ENCODE measurements around the gene EIF2B1. TPM values are rescaled to one million over a fixed set of nuclear protein-coding genes. Genes with fewer than 3 reads are reported as not detected.
"Not testable (repeated sequence)": the region's sequence is repeated elsewhere in the genome, so short reads cannot be mapped to it uniquely, and the experiment has no call there.

EIF2B1 gene
- polyA plus RNA-seq, 3 donors: 19.1 to 32.3 (median 28.8) TPM

- no peak overlapping the region for H3K27ac ChIP-seq (ENCODE audit: low read depth, low read length)
- WGBS, 3 donors: 80 to 87% (median 86%) methylated on average over 15 of the region's 15 CpGs
Observed at GRCh38 chr12:123621619-123622530, 11.6 kb downstream of the EIF2B1 start.

- H3K27ac ChIP-seq (ENCODE audit: low read depth, low read length): no peak overlapping the region
- WGBS, 3 donors: 78 to 89% (median 78%) methylated on average over 8 of the region's 8 CpGs
Observed at GRCh38 chr12:123621101-123621500, 12.4 kb downstream of the EIF2B1 start.

- 88 to 91% (median 89%) methylated on average over 13 of the region's 13 CpGs for WGBS, 3 donors
- no peak overlapping the region for H3K27ac ChIP-seq (ENCODE audit: low read depth, low read length)
Observed at GRCh38 chr12:123617580-123617979, 15.9 kb downstream of the EIF2B1 start.

- H3K27ac ChIP-seq (ENCODE audit: low read depth, low read length): no peak overlapping the region
- WGBS, 3 donors: 84 to 94% (median 87%) methylated on average over 3 of the region's 3 CpGs
Observed at GRCh38 chr12:123617144-123617543, 16.3 kb downstream of the EIF2B1 start.

- no peak overlapping the region for H3K27ac ChIP-seq (ENCODE audit: low read depth, low read length)
- 49 to 87% (median 54%) methylated on average over 4 of the region's 4 CpGs for WGBS, 3 donors
Observed at GRCh38 chr12:123614531-123614930, 19.0 kb downstream of the EIF2B1 start.

GRCh38 chr12:123614110-123614509 lies 19.4 kb downstream of the EIF2B1 start:
- no peak overlapping the region for H3K27ac ChIP-seq (ENCODE audit: low read depth, low read length)
- WGBS, 3 donors: 91 to 97% (median 96%) methylated on average over 2 of the region's 2 CpGs

- 89 to 95% (median 92%) methylated on average over 8 of the region's 8 CpGs for WGBS, 3 donors
- no peak overlapping the region for H3K27ac ChIP-seq (ENCODE audit: low read depth, low read length)
Observed at GRCh38 chr12:123608182-123608581, 25.3 kb downstream of the EIF2B1 start.

- WGBS, 3 donors: 77 to 82% (median 80%) methylated on average over 4 of the region's 4 CpGs
- no peak overlapping the region for H3K27ac ChIP-seq (ENCODE audit: low read depth, low read length)
Observed at GRCh38 chr12:123607756-123608155, 25.7 kb downstream of the EIF2B1 start.

GRCh38 chr12:123603495-123603894 lies 30.0 kb downstream of the EIF2B1 start:
- 80 to 91% (median 90%) methylated on average over 11 of the region's 11 CpGs for WGBS, 3 donors
- not testable (repeated sequence) for H3K27ac ChIP-seq (ENCODE audit: low read depth, low read length)

GRCh38 chr12:123602651-123603195 lies 30.8 kb downstream of the EIF2B1 start:
- WGBS, 3 donors: 8 to 10% (median 9%) methylated on average over 7 of the region's 7 CpGs

GRCh38 chr12:123601602-123602489 lies 31.6 kb downstream of the EIF2B1 start, which contains the start of gene DDX55:
Gene DDX55, plus strand, starts transcription at chr12:123602099. Its CDS starts 50 bp downstream, at chr12:123602149.
- WGBS, 3 donors: 0 to 1% (median 1%) methylated on average over 78 to 81 of the region's 81 CpGs
- H3K27ac ChIP-seq (ENCODE audit: low read depth, low read length): no peak within 1 kb of the TSS

More at GRCh38 chr12:123602651-123603195, 30.8 kb downstream of the EIF2B1 start:
- no peak overlapping the region for H3K27ac ChIP-seq (ENCODE audit: low read depth, low read length)

- WGBS, 3 donors: 90 to 96% (median 94%) methylated on average over 7 of the region's 7 CpGs
- H3K27ac ChIP-seq (ENCODE audit: low read depth, low read length): no peak overlapping the region
Observed at GRCh38 chr12:123599721-123600120, 33.8 kb downstream of the EIF2B1 start.

- H3K27ac ChIP-seq (ENCODE audit: low read depth, low read length): no peak overlapping the region
- WGBS, 3 donors: 90 to 97% (median 92%) methylated on average over 1 of the region's 1 CpG
Observed at GRCh38 chr12:123599310-123599709, 34.2 kb downstream of the EIF2B1 start.

GRCh38 chr12:123598522-123598921 lies 35.0 kb downstream of the EIF2B1 start:
- no peak overlapping the region for H3K27ac ChIP-seq (ENCODE audit: low read depth, low read length)
- WGBS, 3 donors: 81 to 83% (median 81%) methylated on average over 3 of the region's 3 CpGs

GRCh38 chr12:123597100-123597499 lies 36.4 kb downstream of the EIF2B1 start:
- H3K27ac ChIP-seq (ENCODE audit: low read depth, low read length): no peak overlapping the region
- WGBS, 3 donors: 82 to 89% (median 84%) methylated on average over 3 of the region's 3 CpGs

GRCh38 chr12:123595729-123596128 lies 37.8 kb downstream of the EIF2B1 start:
- no peak overlapping the region for H3K27ac ChIP-seq (ENCODE audit: low read depth, low read length)

- H3K27ac ChIP-seq (ENCODE audit: low read depth, low read length): no peak overlapping the region
- 70 to 80% (median 76%) methylated on average over 8 of the region's 8 CpGs for WGBS, 3 donors
Observed at GRCh38 chr12:123591702-123592481, 41.6 kb downstream of the EIF2B1 start.

GRCh38 chr12:123580772-123581171 lies 52.7 kb downstream of the EIF2B1 start:
- 92 to 96% (median 94%) methylated on average over 4 of the region's 4 CpGs for WGBS, 3 donors
- H3K27ac ChIP-seq (ENCODE audit: low read depth, low read length): no peak overlapping the region
